Stomach (tissue), 4 donors: ENCODE measurements around the gene SERPINB10.

Experiments used
- EP300 ChIP-seq: sonication (generic); formaldehyde crosslinking; IDR thresholded peaks from one replicate; pipeline ENCODE4 v1.6.1; 2017; ENCODE audit warnings: antibody characterized with exemption
- POLR2A ChIP-seq, 4 donors: fragments of 450-650 bp; IDR thresholded peaks; one replicate each; pipeline ENCODE4 v1.6.1; 2016; ENCODE audit warnings: antibody characterized with exemption in 4 of 4, control low read depth in 2 of 4, mild to moderate bottlenecking in 1 of 4, moderate library complexity in 1 of 4
- POLR2AphosphoS5 ChIP-seq, 3 donors: sonication (generic); formaldehyde crosslinking; IDR thresholded peaks; one replicate each; pipeline ENCODE4 v1.6.1; 2016; ENCODE audit warnings: antibody characterized with exemption in 3 of 3
- TF ChIP-seq, protein P1 (sequence below), 7 experiments: fragments of 450-650 bp in 4 of 7; fragments of 200-600 bp in 3 of 7; sonication (generic) in 3 of 7; IDR thresholded peaks; one replicate each; pipeline ENCODE4 v1.5.1; 2016 to 2019; ENCODE audit warnings: antibody characterized with exemption in 7 of 7, control low read depth in 2 of 7, mild to moderate bottlenecking in 1 of 7

- TF ChIP-seq, protein P1, sequence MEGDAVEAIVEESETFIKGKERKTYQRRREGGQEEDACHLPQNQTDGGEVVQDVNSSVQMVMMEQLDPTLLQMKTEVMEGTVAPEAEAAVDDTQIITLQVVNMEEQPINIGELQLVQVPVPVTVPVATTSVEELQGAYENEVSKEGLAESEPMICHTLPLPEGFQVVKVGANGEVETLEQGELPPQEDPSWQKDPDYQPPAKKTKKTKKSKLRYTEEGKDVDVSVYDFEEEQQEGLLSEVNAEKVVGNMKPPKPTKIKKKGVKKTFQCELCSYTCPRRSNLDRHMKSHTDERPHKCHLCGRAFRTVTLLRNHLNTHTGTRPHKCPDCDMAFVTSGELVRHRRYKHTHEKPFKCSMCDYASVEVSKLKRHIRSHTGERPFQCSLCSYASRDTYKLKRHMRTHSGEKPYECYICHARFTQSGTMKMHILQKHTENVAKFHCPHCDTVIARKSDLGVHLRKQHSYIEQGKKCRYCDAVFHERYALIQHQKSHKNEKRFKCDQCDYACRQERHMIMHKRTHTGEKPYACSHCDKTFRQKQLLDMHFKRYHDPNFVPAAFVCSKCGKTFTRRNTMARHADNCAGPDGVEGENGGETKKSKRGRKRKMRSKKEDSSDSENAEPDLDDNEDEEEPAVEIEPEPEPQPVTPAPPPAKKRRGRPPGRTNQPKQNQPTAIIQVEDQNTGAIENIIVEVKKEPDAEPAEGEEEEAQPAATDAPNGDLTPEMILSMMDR (IDR thresholded peaks at IDR 0.05): peak in 1 of 7 experiments; percentile 10
- TF ChIP-seq POLR2A (IDR thresholded peaks at IDR 0.05) (no peak), POLR2AphosphoS5 (IDR thresholded peaks at IDR 0.05) (no peak), EP300 (no peak)
Observed at GRCh38 chr18:63951302-63951705, 43.5 kb downstream of the SERPINB10 start.
